Measurements from ENCODE around the gene SDC4. TPM values are rescaled to one million over a fixed set of nuclear protein-coding genes. Genes with fewer than 3 reads are reported as not detected.

SDC4 gene
- total RNA-seq, 1 experiment from 2014 or later = 100 TPM

DNA sequence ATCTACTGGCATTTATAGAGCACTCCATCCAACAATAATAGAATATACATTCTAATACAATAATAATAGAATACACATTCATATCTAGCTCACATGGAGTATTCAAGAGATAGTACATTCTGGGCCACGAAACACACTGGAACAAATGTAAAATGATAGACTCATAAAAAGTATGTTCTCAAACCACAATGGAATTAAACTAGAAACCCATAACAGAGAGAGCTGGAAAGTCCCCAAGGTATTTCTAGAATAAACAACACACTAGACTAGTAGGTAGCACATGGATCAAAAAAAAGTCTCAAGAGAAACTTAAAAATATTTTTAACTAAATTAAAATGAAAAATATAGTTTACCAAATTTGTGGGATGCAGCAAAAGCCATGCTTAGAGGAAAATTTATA lies 39.0 kb upstream of the SDC4 start (continued):
- TF ChIP-seq, protein P1, sequence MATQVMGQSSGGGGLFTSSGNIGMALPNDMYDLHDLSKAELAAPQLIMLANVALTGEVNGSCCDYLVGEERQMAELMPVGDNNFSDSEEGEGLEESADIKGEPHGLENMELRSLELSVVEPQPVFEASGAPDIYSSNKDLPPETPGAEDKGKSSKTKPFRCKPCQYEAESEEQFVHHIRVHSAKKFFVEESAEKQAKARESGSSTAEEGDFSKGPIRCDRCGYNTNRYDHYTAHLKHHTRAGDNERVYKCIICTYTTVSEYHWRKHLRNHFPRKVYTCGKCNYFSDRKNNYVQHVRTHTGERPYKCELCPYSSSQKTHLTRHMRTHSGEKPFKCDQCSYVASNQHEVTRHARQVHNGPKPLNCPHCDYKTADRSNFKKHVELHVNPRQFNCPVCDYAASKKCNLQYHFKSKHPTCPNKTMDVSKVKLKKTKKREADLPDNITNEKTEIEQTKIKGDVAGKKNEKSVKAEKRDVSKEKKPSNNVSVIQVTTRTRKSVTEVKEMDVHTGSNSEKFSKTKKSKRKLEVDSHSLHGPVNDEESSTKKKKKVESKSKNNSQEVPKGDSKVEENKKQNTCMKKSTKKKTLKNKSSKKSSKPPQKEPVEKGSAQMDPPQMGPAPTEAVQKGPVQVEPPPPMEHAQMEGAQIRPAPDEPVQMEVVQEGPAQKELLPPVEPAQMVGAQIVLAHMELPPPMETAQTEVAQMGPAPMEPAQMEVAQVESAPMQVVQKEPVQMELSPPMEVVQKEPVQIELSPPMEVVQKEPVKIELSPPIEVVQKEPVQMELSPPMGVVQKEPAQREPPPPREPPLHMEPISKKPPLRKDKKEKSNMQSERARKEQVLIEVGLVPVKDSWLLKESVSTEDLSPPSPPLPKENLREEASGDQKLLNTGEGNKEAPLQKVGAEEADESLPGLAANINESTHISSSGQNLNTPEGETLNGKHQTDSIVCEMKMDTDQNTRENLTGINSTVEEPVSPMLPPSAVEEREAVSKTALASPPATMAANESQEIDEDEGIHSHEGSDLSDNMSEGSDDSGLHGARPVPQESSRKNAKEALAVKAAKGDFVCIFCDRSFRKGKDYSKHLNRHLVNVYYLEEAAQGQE (IDR thresholded peaks at IDR 0.05; ENCODE audit: low read depth) = no peak
- TF ChIP-seq EZH2 (IDR thresholded peaks at IDR 0.05) (no peak), ZFX (IDR thresholded peaks at IDR 0.05) (no peak)

DNA sequence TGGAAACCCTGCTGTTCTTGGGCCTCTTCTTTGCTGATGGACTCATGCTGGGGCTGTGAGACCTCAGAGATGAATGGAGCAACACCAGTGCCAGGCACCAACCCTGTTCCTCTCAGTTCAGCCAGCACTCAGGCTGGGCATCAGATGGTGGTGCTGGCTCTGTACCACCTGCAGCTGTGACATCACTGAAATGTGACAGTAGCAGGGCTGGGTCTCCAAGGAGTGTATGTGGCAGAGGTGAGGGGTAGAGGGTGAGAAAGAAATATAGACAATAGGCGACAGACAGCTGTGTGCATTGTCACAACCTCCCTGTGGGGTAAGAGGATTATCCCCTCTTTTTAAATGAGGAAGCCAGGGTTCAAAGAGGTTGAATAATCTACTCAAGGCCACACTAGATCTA lies 30.0 kb upstream of the SDC4 start, which contains the start of gene TP53TG5:
TP53TG5 (minus strand) TSS at position 135 of the 400 bp plus-strand sequence; CDS start at position 46, 89 bp downstream.
- ATAC-seq (no peak), DNase-seq (ENCODE audit: low read depth, low spot score) (no peak)
- Histone ChIP-seq H4K20me1 (ENCODE audit: insufficient read depth) (no peaks in the 10 kb centered on the region), H3K27me3 (ENCODE audit: insufficient read depth, low read length) (no peaks in the 10 kb centered on the region), H3K9ac (ENCODE audit: low read length) (no peak within 1 kb of the TSS), H3K9me2 (ENCODE audit: insufficient read depth) (no peaks in the 10 kb centered on the region), H3K9me3 (ENCODE audit: control insufficient read depth in 1 of 2, insufficient read depth in 1 of 2, low read depth in 1 of 2, low read length in 2 of 2) (no peaks in the 10 kb centered on the region), H3K27ac (ENCODE audit: low read depth, low read length) (no peak within 1 kb of the TSS), H3K79me2 (ENCODE audit: insufficient read depth, low read length) (no peaks in the 10 kb centered on the region), H3K4me2 (ENCODE audit: low read length) (no peak within 1 kb of the TSS), H3K4me3 (replicated peaks in 1 of 2; ENCODE audit: low read depth in 1 of 2, low read length in 2 of 2) (no peak within 1 kb of the TSS), H2AFZ (ENCODE audit: low read depth, low read length, poor library complexity, severe bottlenecking) (no peak within 1 kb of the TSS), H3K36me3 (ENCODE audit: control insufficient read depth in 1 of 2, insufficient read depth in 2 of 2, low read length in 2 of 2) (no peaks in the 10 kb centered on the region), H3K4me1 (ENCODE audit: control insufficient read depth in 1 of 2, insufficient read depth in 2 of 2, low read length in 2 of 2) (peaks cover 0 to 17% of the 10 kb centered on the region in 2 experiments; a peak in 2 of 4 replicates)
- CTCF ChIA-PET = interaction anchor here (2.9 kb wide), 1 partner anchor 15 kb away, joined by 11 read pairs; the partner anchor contains the start of gene SYS1
- RAD21 ChIA-PET (ENCODE audit: low non-redundant PET in 1 of 2, low total read pairs in 2 of 2, uncharacterized antibody in 2 of 2, unreplicated experiment in 2 of 2) = no interaction called here
- no TSS peak for BruUV-seq (replicated peaks)
- TF ChIP-seq EZH2phosphoT487 (IDR thresholded peaks at IDR 0.05; ENCODE audit: borderline replicate concordance) (no peak), ZNF274 (IDR thresholded peaks at IDR 0.05; ENCODE audit: low read depth, low read length) (no peak), YY1 (IDR thresholded peaks at IDR 0.05; ENCODE audit: extremely low read depth, insufficient replicate concordance, low read depth, low read length) (no peak), EZH2 (IDR thresholded peaks at IDR 0.05) (no peak), SRF (IDR thresholded peaks at IDR 0.05; ENCODE audit: low read depth) (no peak), JUND (IDR thresholded peaks at IDR 0.05) (no peak), CBX3 (IDR thresholded peaks at IDR 0.05; ENCODE audit: low read depth) (no peak)
- POLR2A ChIA-PET = interaction anchor here (1.4 kb wide), 1 partner anchor 23 kb away, joined by 4 read pairs; no protein-coding TSS in a partner anchor
- intact Hi-C loops (cut with micrococcal nuclease) = no loop called here

Data from HCT116 (cell line).